HepG2 (cell line): ENCODE measurements around the gene PTGIS. TPM values are rescaled to one million over a fixed set of nuclear protein-coding genes. Genes with fewer than 3 reads are reported as not detected.
A peak's percentile ranks its signal among the peaks of the same experiment; 100 is the strongest.

Source experiments
- CERS6 ChIP-seq: sonication (generic); formaldehyde crosslinking; IDR thresholded peaks from 2 replicates; pipeline ENCODE4 v1.5.0; 2020; ENCODE audit warnings: missing genetic modification reagents
- CREM ChIP-seq, 2 experiments: sonication (generic) in 1 of 2; formaldehyde crosslinking in 1 of 2; IDR thresholded peaks; 2 replicates each; pipeline versions ENCODE4 v1.4.0 to v1.6.1; 2016 to 2020; ENCODE audit warnings: antibody characterized with exemption in 1 of 2, mild to moderate bottlenecking in 1 of 2, missing genetic modification reagents in 1 of 2
- ERF ChIP-seq: IDR thresholded peaks from 2 replicates; pipeline ENCODE4 v1.6.1; 2018; ENCODE audit warnings: missing biosample characterization, missing genetic modification reagents
- FOXK1 ChIP-seq: sonication (generic); formaldehyde crosslinking; IDR thresholded peaks from 2 replicates; pipeline ENCODE4 v1.4.0; 2020; ENCODE audit warnings: low read depth, missing genetic modification reagents, borderline replicate concordance
- LCORL ChIP-seq, 2 experiments: fragments of 450-650 bp in 1 of 2; sonication (generic) in 1 of 2; formaldehyde crosslinking in 1 of 2; IDR thresholded peaks; 2 replicates each; pipeline versions ENCODE4 v1.5.0 to v1.6.1; 2017 to 2020; ENCODE audit warnings: antibody characterized with exemption in 1 of 2, missing genetic modification reagents in 1 of 2
- ONECUT2 ChIP-seq: sonication (generic); formaldehyde crosslinking; IDR thresholded peaks from 2 replicates; pipeline ENCODE4 v1.4.0; 2020; ENCODE audit warnings: missing genetic modification reagents
- PATZ1 ChIP-seq: sonication (generic); formaldehyde crosslinking; IDR thresholded peaks from 2 replicates; pipeline ENCODE4 v1.4.0; 2020; ENCODE audit warnings: missing genetic modification reagents
- RARG ChIP-seq: sonication (generic); formaldehyde crosslinking; IDR thresholded peaks from 2 replicates; pipeline ENCODE4 v1.4.0; 2020; ENCODE audit warnings: low read depth, mild to moderate bottlenecking, missing genetic modification reagents
- REXO4 ChIP-seq: sonication (generic); formaldehyde crosslinking; IDR thresholded peaks from 2 replicates; pipeline ENCODE4 v1.8.0; 2022; ENCODE audit warnings: missing genetic modification reagents, mild to moderate bottlenecking, borderline replicate concordance
- TCF12 ChIP-seq, 2 experiments: fragments of 450-650 bp in 1 of 2; sonication (generic) in 1 of 2; formaldehyde crosslinking in 1 of 2; IDR thresholded peaks; 2 replicates each; pipeline versions ENCODE4 v1.6.1 to v1.8.0; 2017 to 2022; ENCODE audit warnings: antibody characterized with exemption in 1 of 2, mild to moderate bottlenecking in 1 of 2, missing genetic modification reagents in 1 of 2, moderate library complexity in 1 of 2
- YY1 ChIP-seq: IDR thresholded peaks from 2 replicates; pipeline ENCODE4 v1.6.1; 2011; ENCODE audit warnings: low read length, low read depth, moderate library complexity, mild to moderate bottlenecking; ENCODE audit not compliant: insufficient read depth, insufficient replicate concordance
- ZFP90 ChIP-seq: sonication (generic); formaldehyde crosslinking; IDR thresholded peaks from 2 replicates; pipeline ENCODE4 v1.8.0; 2022; ENCODE audit warnings: missing genetic modification reagents, mild to moderate bottlenecking, inconsistent platforms, borderline replicate concordance
- ZNF10 ChIP-seq: sonication (generic); formaldehyde crosslinking; IDR thresholded peaks from 2 replicates; pipeline ENCODE4 v1.4.0; 2020; ENCODE audit warnings: mild to moderate bottlenecking, low read depth, missing genetic modification reagents, borderline replicate concordance
- ZNF20 ChIP-seq: sonication (generic); formaldehyde crosslinking; IDR thresholded peaks from 2 replicates; pipeline ENCODE4 v1.4.0; 2020; ENCODE audit warnings: mild to moderate bottlenecking, moderate library complexity, missing genetic modification reagents
- ZNF570 ChIP-seq: sonication (generic); formaldehyde crosslinking; IDR thresholded peaks from 2 replicates; pipeline ENCODE4 v1.4.0; 2020; ENCODE audit warnings: mild to moderate bottlenecking, missing genetic modification reagents, borderline replicate concordance
- polyA plus RNA-seq, 8 experiments: library from polyadenylated mRNA; depleted of rRNA in 3 of 8; stranded (reverse) in 7 of 8; unstranded in 1 of 8; fragments of >200 nt; fragmentation: Illumina TruSeq in 4 of 8; extraction: Trizol in 4 of 8; gene quantifications; 2 replicates each; pipeline versions ENCODE4 v1.2.1 to v1.2.3, GENCODE V29; 2011 to 2016; ENCODE audit warnings: low read depth in 4 of 8, missing spikeins in 1 of 8, mixed read lengths in 1 of 8; ENCODE audit not compliant: insufficient read depth in 1 of 8
- total RNA-seq, 5 experiments: library from RNA; depleted of rRNA; stranded (reverse); fragments of >200 nt; fragmentation: Illumina TruSeq; extraction: Trizol; gene quantifications; 2 replicates each; pipeline ENCODE4 v1.2.3, GENCODE V29; 2016; ENCODE audit warnings: low read depth in 1 of 5
- TF ChIP-seq, protein P1 (sequence below): sonication (generic); formaldehyde crosslinking; IDR thresholded peaks from 2 replicates; pipeline ENCODE4 v1.4.0; 2020; ENCODE audit warnings: missing genetic modification reagents
- TF ChIP-seq, protein P2 (sequence below): IDR thresholded peaks from 2 replicates; pipeline ENCODE4 v1.6.1; 2012; ENCODE audit warnings: inconsistent platforms

The PTGIS gene
- total and polyA plus RNA-seq, 2 of the 13 experiments (the other 11 are each of a cell fraction or from before 2014, with no cell fraction given) = not detected

GRCh38 chr20:49608752-49609670, 41.1 kb upstream of the PTGIS start (continued):
- TF ChIP-seq RARG = no peak
- TF ChIP-seq ERF = peak; percentile 94
- TF ChIP-seq, protein P1, sequence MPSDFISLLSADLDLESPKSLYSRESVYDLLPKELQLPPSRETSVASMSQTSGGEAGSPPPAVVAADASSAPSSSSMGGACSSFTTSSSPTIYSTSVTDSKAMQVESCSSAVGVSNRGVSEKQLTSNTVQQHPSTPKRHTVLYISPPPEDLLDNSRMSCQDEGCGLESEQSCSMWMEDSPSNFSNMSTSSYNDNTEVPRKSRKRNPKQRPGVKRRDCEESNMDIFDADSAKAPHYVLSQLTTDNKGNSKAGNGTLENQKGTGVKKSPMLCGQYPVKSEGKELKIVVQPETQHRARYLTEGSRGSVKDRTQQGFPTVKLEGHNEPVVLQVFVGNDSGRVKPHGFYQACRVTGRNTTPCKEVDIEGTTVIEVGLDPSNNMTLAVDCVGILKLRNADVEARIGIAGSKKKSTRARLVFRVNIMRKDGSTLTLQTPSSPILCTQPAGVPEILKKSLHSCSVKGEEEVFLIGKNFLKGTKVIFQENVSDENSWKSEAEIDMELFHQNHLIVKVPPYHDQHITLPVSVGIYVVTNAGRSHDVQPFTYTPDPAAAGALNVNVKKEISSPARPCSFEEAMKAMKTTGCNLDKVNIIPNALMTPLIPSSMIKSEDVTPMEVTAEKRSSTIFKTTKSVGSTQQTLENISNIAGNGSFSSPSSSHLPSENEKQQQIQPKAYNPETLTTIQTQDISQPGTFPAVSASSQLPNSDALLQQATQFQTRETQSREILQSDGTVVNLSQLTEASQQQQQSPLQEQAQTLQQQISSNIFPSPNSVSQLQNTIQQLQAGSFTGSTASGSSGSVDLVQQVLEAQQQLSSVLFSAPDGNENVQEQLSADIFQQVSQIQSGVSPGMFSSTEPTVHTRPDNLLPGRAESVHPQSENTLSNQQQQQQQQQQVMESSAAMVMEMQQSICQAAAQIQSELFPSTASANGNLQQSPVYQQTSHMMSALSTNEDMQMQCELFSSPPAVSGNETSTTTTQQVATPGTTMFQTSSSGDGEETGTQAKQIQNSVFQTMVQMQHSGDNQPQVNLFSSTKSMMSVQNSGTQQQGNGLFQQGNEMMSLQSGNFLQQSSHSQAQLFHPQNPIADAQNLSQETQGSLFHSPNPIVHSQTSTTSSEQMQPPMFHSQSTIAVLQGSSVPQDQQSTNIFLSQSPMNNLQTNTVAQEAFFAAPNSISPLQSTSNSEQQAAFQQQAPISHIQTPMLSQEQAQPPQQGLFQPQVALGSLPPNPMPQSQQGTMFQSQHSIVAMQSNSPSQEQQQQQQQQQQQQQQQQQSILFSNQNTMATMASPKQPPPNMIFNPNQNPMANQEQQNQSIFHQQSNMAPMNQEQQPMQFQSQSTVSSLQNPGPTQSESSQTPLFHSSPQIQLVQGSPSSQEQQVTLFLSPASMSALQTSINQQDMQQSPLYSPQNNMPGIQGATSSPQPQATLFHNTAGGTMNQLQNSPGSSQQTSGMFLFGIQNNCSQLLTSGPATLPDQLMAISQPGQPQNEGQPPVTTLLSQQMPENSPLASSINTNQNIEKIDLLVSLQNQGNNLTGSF (CRISPR knock-in tag) = no peak
- no peak for TF ChIP-seq ZNF10 (CRISPR knock-in tag)
- no peak for TF ChIP-seq CREM (IDR thresholded peaks at IDR 0.05)
- TF ChIP-seq CREM (CRISPR knock-in tag; IDR thresholded peaks at IDR 0.05) = no peak
- TF ChIP-seq CERS6 (CRISPR knock-in tag) = no peak
- TF ChIP-seq YY1 = peak; percentile 60
- no peak; the same call in 1 of the 2 replicates for TF ChIP-seq PATZ1 (CRISPR knock-in tag)
- no peak for TF ChIP-seq LCORL (IDR thresholded peaks at IDR 0.05)
- TF ChIP-seq LCORL (CRISPR knock-in tag; IDR thresholded peaks at IDR 0.05) = no peak
- TF ChIP-seq REXO4 (CRISPR knock-in tag) = no peak
- no peak for TF ChIP-seq ZNF570 (CRISPR knock-in tag)
- TF ChIP-seq ZFP90 (CRISPR knock-in tag) = no peak
- TF ChIP-seq, protein P2, sequence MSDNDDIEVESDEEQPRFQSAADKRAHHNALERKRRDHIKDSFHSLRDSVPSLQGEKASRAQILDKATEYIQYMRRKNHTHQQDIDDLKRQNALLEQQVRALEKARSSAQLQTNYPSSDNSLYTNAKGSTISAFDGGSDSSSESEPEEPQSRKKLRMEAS = peak; percentile 69; the same call in 1 of the 2 replicates
- TF ChIP-seq ZNF20 = no peak
- TF ChIP-seq ONECUT2 (CRISPR knock-in tag) = peak; percentile 15; the same call in 1 of the 2 replicates
- TF ChIP-seq TCF12 (IDR thresholded peaks at IDR 0.05) = no peak
- no peak; the same call in 1 of the 2 replicates for TF ChIP-seq TCF12 (CRISPR knock-in tag; IDR thresholded peaks at IDR 0.05)
- no peak for TF ChIP-seq FOXK1 (CRISPR knock-in tag)
